Keratinocyte (primary cell): ENCODE data around the gene TMEM143. TPM values are rescaled to one million over a fixed set of nuclear protein-coding genes. Genes with fewer than 3 reads are reported as not detected.

Experiments used
- DNase-seq: peaks from one replicate; pipeline ENCODE4 v3.0.0-alpha.2; 2011; ENCODE audit warnings: low read depth, missing footprints, low spot score
- FAIRE-seq: peaks from 2 replicates; lab custom pipeline; 2011; peaks lifted over from hg19 to GRCh38; lab: Jason Lieb, UNC
- H2AFZ ChIP-seq: 2 replicates; pipeline ENCODE4 v1.6.0; 2012; ENCODE audit warnings: low read length, control low read depth, inconsistent platforms; ENCODE audit not compliant: control insufficient read depth
- H3K27ac ChIP-seq: 2 replicates; pipeline ENCODE4 v1.5.1; 2011; ENCODE audit warnings: low read length; ENCODE audit not compliant: control insufficient read depth, insufficient read depth
- H3K27me3 ChIP-seq: 3 replicates; pipeline ENCODE4 v1.6.0; 2011; ENCODE audit warnings: low read length; ENCODE audit not compliant: control insufficient read depth, insufficient read depth; ENCODE audit errors: extremely low read depth
- H3K36me3 ChIP-seq, 2 experiments: 2 replicates in 1 of 2; 3 replicates in 1 of 2; pipeline ENCODE4 v1.5.1; 2011; ENCODE audit warnings: low read length in 2 of 2, mild to moderate bottlenecking in 1 of 2; ENCODE audit not compliant: control insufficient read depth in 2 of 2, insufficient read depth in 2 of 2; ENCODE audit errors: extremely low read depth in 1 of 2
- H3K4me1 ChIP-seq: 3 replicates; pipeline ENCODE4 v1.5.1; 2011; ENCODE audit warnings: low read length; ENCODE audit not compliant: control insufficient read depth, insufficient read depth; ENCODE audit errors: extremely low read depth
- H3K4me2 ChIP-seq: 3 replicates; pipeline ENCODE4 v1.6.0; 2011; ENCODE audit warnings: low read depth, low read length; ENCODE audit not compliant: control insufficient read depth, insufficient read depth; ENCODE audit errors: extremely low read depth
- H3K4me3 ChIP-seq, 3 experiments: fragments of 200-600 bp in 1 of 3; sonication (generic) in 1 of 3; 2 replicates in 2 of 3; 3 replicates in 1 of 3; pipeline ENCODE4 v1.5.1; 2011 to 2016; ENCODE audit warnings: low read length in 3 of 3, mild to moderate bottlenecking in 3 of 3, control low read depth in 2 of 3, inconsistent platforms in 1 of 3, low read depth in 1 of 3, mixed read lengths in 1 of 3, mixed run types in 1 of 3, moderate library complexity in 1 of 3; ENCODE audit not compliant: control insufficient read depth in 2 of 3, insufficient read depth in 2 of 3; ENCODE audit errors: extremely low read depth in 1 of 3
- H3K79me2 ChIP-seq: 2 replicates; pipeline ENCODE4 v1.6.0; 2012; ENCODE audit warnings: low read length; ENCODE audit not compliant: control insufficient read depth, insufficient read depth
- H3K9ac ChIP-seq: 3 replicates; pipeline ENCODE4 v1.6.0; 2011; ENCODE audit warnings: low read length; ENCODE audit not compliant: control insufficient read depth, insufficient read depth; ENCODE audit errors: extremely low read depth
- H3K9me1 ChIP-seq: 3 replicates; pipeline ENCODE4 v1.6.0; 2011; ENCODE audit warnings: low read length; ENCODE audit not compliant: control insufficient read depth, insufficient read depth; ENCODE audit errors: extremely low read depth
- H3K9me3 ChIP-seq: 2 replicates; pipeline ENCODE4 v1.5.1; 2012; ENCODE audit warnings: low read depth, low read length; ENCODE audit not compliant: control insufficient read depth
- H4K20me1 ChIP-seq: 3 replicates; pipeline ENCODE4 v1.6.0; 2011; ENCODE audit warnings: low read length; ENCODE audit not compliant: control insufficient read depth, insufficient read depth; ENCODE audit errors: extremely low read depth
- EZH2 ChIP-seq: IDR thresholded peaks from one replicate; pipeline ENCODE4 v1.6.1; 2012; ENCODE audit warnings: inconsistent platforms, mild to moderate bottlenecking, low read length, moderate library complexity
- dilution Hi-C: fragments of 300-500 bp; cut with MboI; formaldehyde crosslinking; loops from one replicate; pipeline ENCODE4 v1.7.0; 2020; ENCODE audit warnings: low sequenced_read_pairs; ENCODE audit not compliant: extremely low pct_ligation_motif_present
- polyA plus RNA-seq, 5 experiments: library from polyadenylated mRNA; depleted of rRNA in 3 of 5; stranded (reverse) in 3 of 5; stranded (forward) in 1 of 5; unstranded in 1 of 5; fragments of >200 nt; gene quantifications; 1 replicate in 1 of 5; 2 replicates in 3 of 5; 3 replicates in 1 of 5; pipeline versions ENCODE4 v1.2.1 to v1.2.3, GENCODE V29; 2011 to 2012; ENCODE audit warnings: missing spikeins in 2 of 5, low read depth in 1 of 5, low replicate concordance in 1 of 5
- TF ChIP-seq, protein P1 (sequence below), 3 experiments: IDR thresholded peaks in 1 of 3; conservative IDR thresholded peaks in 1 of 3; optimal IDR thresholded peaks in 1 of 3; 2 replicates in 2 of 3; 3 replicates in 1 of 3; pipeline versions ENCODE3 to v1.5.1; 2011; ENCODE audit warnings: low read length in 3 of 3, mild to moderate bottlenecking in 3 of 3, moderate library complexity in 2 of 3, control low read depth in 1 of 3, inconsistent platforms in 1 of 3; ENCODE audit not compliant: insufficient read depth in 2 of 3; ENCODE audit errors: extremely low read depth in 1 of 3

The TMEM143 gene
- polyA plus RNA-seq, 1 donor (not counting 4 experiments of a cell fraction or from before 2014, with no cell fraction given), result 2.9 TPM

DNA sequence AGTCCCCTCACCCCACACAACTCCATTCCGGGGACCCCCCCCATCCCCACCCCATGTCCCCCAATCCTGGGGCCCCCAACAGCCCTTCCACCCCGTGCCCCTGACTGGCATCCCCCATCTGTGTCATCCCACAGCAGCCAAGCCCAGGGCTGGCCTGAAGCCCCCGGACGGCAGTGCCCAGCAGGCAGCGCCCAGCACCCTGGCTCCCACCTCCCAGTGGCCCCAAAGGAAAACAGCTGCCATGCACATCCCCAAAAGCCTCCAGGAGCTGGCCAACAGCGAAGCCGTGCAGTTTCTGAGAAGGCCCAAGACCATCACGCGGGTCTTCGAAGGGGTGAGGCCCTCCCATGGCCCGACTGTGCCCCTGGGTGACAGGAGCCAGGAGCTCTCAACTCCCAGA is 1.9 kb upstream of the TMEM143 start:
- no peaks in the 10 kb centered on the region for H3K27me3 ChIP-seq
- dilution Hi-C loops, result no loop called here
- no peaks in the 10 kb centered on the region for H3K79me2 ChIP-seq
- peaks cover 0 to 3% of the 10 kb centered on the region in 2 experiments for H3K36me3 ChIP-seq
- H3K27ac ChIP-seq, result no peak overlapping the region
- TF ChIP-seq, protein P1, sequence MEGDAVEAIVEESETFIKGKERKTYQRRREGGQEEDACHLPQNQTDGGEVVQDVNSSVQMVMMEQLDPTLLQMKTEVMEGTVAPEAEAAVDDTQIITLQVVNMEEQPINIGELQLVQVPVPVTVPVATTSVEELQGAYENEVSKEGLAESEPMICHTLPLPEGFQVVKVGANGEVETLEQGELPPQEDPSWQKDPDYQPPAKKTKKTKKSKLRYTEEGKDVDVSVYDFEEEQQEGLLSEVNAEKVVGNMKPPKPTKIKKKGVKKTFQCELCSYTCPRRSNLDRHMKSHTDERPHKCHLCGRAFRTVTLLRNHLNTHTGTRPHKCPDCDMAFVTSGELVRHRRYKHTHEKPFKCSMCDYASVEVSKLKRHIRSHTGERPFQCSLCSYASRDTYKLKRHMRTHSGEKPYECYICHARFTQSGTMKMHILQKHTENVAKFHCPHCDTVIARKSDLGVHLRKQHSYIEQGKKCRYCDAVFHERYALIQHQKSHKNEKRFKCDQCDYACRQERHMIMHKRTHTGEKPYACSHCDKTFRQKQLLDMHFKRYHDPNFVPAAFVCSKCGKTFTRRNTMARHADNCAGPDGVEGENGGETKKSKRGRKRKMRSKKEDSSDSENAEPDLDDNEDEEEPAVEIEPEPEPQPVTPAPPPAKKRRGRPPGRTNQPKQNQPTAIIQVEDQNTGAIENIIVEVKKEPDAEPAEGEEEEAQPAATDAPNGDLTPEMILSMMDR (optimal IDR thresholded peaks at IDR 0.05 in 1 of 3, IDR thresholded peaks at IDR 0.05 in 1 of 3, conservative IDR thresholded peaks at IDR 0.05 in 1 of 3; ENCODE audit: extremely low read depth in 1 of 3, insufficient read depth in 2 of 3, low read length in 3 of 3), result no peak
- no peak for TF ChIP-seq EZH2
- H3K4me3 ChIP-seq, result no peak overlapping the region
- no peaks in the 10 kb centered on the region for H4K20me1 ChIP-seq
- FAIRE-seq, result no peak
- DNase-seq, result no peak
- no peak overlapping the region for H3K9ac ChIP-seq
- no peak overlapping the region for H3K4me2 ChIP-seq
- H3K4me1 ChIP-seq, result peaks cover 9% of the 10 kb centered on the region
- no peak overlapping the region for H2AFZ ChIP-seq
- H3K9me3 ChIP-seq, result no peaks in the 10 kb centered on the region
- H3K9me1 ChIP-seq, result no peaks in the 10 kb centered on the region

DNA sequence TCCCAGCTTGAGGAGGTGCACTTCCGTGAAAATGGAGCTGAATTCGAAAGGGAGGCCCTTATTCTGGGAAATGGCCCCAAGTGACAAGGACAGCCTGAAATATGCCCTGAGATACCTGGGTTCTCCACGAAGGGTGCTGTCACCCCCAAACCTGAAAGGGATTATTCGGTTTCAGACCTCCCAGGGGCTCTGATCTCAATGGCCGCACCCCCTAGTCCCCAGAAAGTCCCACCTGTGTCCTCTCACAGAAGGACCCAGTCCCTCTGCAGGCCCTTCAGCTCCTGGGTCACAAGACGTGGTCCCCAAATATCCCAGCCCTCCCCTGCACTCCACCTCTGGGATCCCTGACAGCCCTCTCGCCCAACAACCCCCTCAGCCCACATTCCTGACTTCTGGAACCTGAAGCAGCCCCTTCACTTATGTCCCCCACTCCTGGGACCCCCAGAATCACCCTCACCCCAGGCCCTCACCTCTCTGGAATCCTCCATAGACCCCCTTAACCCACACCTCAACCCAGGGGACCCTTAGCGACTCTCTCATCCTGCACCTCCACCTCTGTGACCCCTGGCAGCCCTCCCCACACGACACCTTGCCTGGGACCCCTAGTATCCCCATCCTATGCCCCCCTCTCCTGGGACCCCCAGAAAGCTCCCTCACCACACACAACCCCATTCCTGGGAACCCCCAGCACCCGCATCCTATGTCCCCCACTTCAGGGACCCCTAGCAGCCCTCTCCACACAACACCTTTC is 1.0 kb upstream of the TMEM143 start:
- Histone ChIP-seq H4K20me1 (no peaks in the 10 kb centered on the region), H3K4me1 (peaks cover 9% of the 10 kb centered on the region), H3K27me3 (no peaks in the 10 kb centered on the region), H3K79me2 (no peaks in the 10 kb centered on the region), H3K9me3 (no peaks in the 10 kb centered on the region), H3K9ac (peak overlapping the region; percentile 28), H2AFZ (peak overlapping the region; percentile 4), H3K36me3 (peaks cover 0 to 3% of the 10 kb centered on the region in 2 experiments), H3K4me3 (peak overlapping the region in 2 of 3 experiments; percentile 2 to 37), H3K27ac (peak overlapping the region; percentile 50), H3K4me2 (peak overlapping the region; percentile 54), H3K9me1 (no peaks in the 10 kb centered on the region)
- TF ChIP-seq EZH2, result no peak
- TF ChIP-seq, protein P1 (optimal IDR thresholded peaks at IDR 0.05 in 1 of 3, IDR thresholded peaks at IDR 0.05 in 1 of 3, conservative IDR thresholded peaks at IDR 0.05 in 1 of 3; ENCODE audit: extremely low read depth in 1 of 3, insufficient read depth in 2 of 3, low read length in 3 of 3), result no peak
- dilution Hi-C loops, result no loop called here
- peak; percentile 48 for FAIRE-seq
- no peak for DNase-seq
